ENCODE data around the gene CRTC1. TPM values are rescaled to one million over a fixed set of nuclear protein-coding genes. Genes with fewer than 3 reads are reported as not detected.

Gene CRTC1
- total and polyA plus RNA-seq, 9 of the 15 experiments (the other 6 are each of a cell fraction or from before 2014, with no cell fraction given) = 0.25 to 3.8 (median 1.2) TPM; not detected in 2

- TF ChIP-seq MYC (IDR thresholded peaks at IDR 0.05; ENCODE audit: low read depth, low read length) (peak; percentile 60; the same call in 1 of the 2 replicates), MYC (CRISPR knock-in tag; IDR thresholded peaks at IDR 0.05; ENCODE audit: borderline replicate concordance, low read depth) (no peak), KDM1A (IDR thresholded peaks at IDR 0.05) (peak; percentile 92 to 96), ZKSCAN3 (CRISPR knock-in tag; IDR thresholded peaks at IDR 0.05) (no peak), PHF8 (IDR thresholded peaks at IDR 0.05; ENCODE audit: borderline replicate concordance, low read length) (no peak), THAP7 (CRISPR knock-in tag; IDR thresholded peaks at IDR 0.05) (no peak), ZNF586 (CRISPR knock-in tag; conservative IDR thresholded peaks at IDR 0.05) (no peak), RBFOX2 (IDR thresholded peaks at IDR 0.05; ENCODE audit: low read depth, low read length) (0 out of 2 replicates have a peak, but pooled peaks have one; percentile 40), MBD1 (CRISPR knock-in tag; IDR thresholded peaks at IDR 0.05) (no peak), SMC3 (conservative IDR thresholded peaks at IDR 0.05; ENCODE audit: insufficient read depth, low read depth, low read length) (no peak), ZNF780A (CRISPR knock-in tag; IDR thresholded peaks at IDR 0.05) (no peak), NR4A1 (CRISPR knock-in tag; IDR thresholded peaks at IDR 0.05) (no peak), NR4A1 (tag; IDR thresholded peaks at IDR 0.05) (no peak), ZNF668 (CRISPR knock-in tag; IDR thresholded peaks at IDR 0.05) (no peak), CTCF (IDR thresholded peaks at IDR 0.05 in 2 of 3, conservative IDR thresholded peaks at IDR 0.05 in 1 of 3; ENCODE audit: insufficient read depth in 2 of 3, low read depth in 1 of 3, low read length in 3 of 3) (no peak), ELF2 (CRISPR knock-in tag; IDR thresholded peaks at IDR 0.05) (no peak), PREB (CRISPR knock-in tag; IDR thresholded peaks at IDR 0.05) (no peak), ZNF121 (CRISPR knock-in tag; conservative IDR thresholded peaks at IDR 0.05) (peak; percentile 75; the same call in 1 of the 2 replicates), ZSCAN32 (CRISPR knock-in tag; IDR thresholded peaks at IDR 0.05) (no peak), TAL1 (IDR thresholded peaks at IDR 0.05) (peak; percentile 32; the same call in 1 of the 2 replicates), ZNF77 (CRISPR knock-in tag; IDR thresholded peaks at IDR 0.05) (no peak), ZNF444 (CRISPR knock-in tag; IDR thresholded peaks at IDR 0.05) (no peak), CCNT2 (IDR thresholded peaks at IDR 0.05; ENCODE audit: borderline replicate concordance, extremely low read depth, insufficient read length, low read depth, low read length) (peak; percentile 96)
Measured at GRCh38 chr19:18742838-18743783, 59.6 kb downstream of the CRTC1 start (continued).

All from K562 (cell line).